NCI-H510A treated with DMSO at 0.1 percent for 48 hours (cell line): ENCODE measurements around the gene GRIA4.

Experiments used
- DNase-seq: peaks from one replicate; lab custom pipeline; 2025; lab: John Stamatoyannopoulos, UW

GRIA4 gene

GRCh38 chr11:105918600-105918999 is 308.7 kb downstream of the GRIA4 start:
- no peak for DNase-seq

- no peak for DNase-seq
Measured at GRCh38 chr11:105923252-105923651, 313.4 kb downstream of the GRIA4 start.

DNA sequence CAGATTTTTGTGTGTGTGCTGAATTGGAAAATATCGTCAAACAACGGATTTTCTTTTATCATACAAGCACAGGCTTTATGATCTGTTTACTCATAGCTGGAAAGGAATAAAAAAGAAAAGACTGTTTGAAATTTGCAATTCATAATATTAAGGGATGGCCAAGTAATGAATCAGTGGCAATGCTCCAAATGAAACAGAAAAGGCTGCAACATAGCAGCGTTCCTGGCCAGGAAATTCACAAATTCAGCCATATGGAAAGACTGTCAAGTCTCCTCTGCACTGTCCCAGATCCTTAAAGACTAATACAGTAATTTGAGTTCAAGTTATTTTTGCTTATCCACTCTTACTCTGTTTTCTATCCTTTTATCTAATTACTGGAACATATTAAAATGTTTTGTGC is 313.9 kb downstream of the GRIA4 start:
- DNase-seq: no peak

DNA sequence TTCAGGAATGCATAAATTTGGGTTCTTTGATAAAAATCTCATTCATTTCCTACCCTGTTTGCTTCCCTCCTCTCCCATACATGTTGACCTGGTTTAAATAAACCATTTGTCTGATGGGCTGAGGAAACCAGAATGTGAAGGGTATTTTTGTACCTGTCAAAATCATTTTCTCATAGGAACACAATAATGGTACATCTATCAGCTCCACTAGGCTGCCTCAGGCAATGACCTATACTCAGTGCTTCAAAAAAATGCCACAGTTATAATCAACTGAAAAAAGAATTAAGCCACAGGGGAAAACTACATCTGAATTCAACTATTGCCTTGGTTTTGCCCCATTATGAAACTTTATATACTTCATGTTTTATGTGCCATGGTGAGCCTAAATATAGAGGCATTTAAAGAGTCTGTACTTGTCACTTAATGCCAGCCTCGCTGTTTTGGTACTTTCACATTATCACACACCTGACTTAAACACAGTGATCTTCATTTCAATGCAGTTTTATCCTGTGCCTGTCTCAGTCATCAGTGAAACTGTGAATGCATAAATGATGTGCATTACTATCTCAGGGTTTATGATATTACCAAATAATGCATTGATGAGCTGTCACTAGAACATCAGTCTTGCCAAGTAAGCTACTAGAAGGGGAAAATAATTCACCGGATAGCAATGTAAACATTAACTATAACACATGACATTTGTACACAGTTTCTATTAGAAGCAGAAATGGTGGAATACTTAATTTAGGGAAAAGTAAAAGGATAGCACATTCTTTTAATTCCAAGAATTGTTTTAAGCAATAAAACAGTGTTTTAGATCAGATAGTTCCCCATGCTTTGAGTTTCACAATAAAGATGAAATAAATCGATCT is 319.4 kb downstream of the GRIA4 start:
- DNase-seq: no peak

- no peak for DNase-seq
Measured at GRCh38 chr11:105933695-105934094, 323.8 kb downstream of the GRIA4 start.

- peak; percentile 30 for DNase-seq
Measured at GRCh38 chr11:105935791-105936190, 325.9 kb downstream of the GRIA4 start.

GRCh38 chr11:105937331-105937730 is 327.5 kb downstream of the GRIA4 start:
- DNase-seq: peak; percentile 3

DNA sequence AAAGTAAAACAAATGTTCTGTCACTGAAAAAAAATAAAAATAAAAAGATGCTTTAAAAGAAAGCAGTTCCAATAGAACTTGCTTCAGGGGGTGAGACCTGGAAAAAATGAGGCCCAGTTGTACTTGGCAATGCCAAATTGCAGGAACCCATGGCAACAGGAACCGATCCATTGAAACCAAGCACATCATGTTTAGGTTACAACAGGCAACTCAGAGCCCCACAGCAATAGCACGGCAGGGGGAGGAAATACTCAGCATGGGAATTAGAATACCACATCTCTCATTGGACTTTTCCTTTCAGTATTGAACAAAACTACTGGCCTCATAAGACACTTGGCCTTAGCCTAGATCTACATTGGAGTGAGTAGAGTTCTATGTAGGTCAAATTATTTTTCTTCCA is 327.9 kb downstream of the GRIA4 start:
- no peak for DNase-seq

DNA sequence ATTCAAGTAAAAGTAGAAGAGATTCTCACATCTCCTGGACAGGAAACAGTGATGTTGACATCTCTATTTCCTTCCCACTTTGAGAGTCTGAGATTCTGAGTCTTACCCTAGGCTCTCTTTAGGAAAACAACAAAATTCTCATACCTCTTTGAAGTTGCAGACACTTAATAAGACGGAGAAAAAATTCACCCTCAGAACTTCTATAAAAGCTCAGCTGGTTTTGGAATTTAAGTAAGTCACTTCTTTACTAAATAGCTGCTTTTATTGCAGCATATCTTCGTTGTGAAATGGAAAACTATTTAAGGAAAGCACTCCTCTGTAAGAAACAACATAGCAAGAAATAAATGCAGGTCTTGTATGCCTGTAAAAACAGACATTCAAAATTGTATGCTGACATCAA is 333.0 kb downstream of the GRIA4 start:
- DNase-seq: no peak

DNA sequence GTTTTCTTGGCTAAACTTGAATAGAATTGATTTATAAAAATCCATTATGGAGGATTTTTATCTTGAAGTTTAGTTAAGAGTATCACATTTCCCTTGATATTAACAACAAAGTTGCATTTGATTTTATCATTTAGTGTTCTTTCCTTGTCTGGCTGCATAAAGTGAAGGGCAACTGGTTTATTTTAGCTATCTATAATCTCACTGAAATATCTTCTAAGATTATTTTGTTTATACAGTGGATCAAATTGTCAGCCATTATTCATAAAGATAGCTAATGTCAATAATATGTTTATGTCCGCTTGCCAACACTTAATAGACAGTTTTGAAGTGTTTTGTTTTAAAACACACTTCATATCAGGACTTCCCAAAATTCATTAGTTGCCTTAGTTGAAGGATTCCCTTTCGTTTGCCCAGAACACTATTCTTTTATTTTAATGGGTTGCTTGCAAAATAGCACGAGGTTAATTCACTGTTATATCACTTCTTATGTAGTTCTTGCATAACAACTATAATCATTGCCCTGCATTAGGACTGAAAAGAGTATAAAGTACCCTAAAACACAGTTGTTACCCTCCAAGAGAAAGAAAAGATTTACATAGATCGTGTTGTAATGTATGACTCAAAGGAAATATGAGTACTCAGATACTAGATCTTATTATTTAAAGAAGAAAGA is 339.2 kb downstream of the GRIA4 start:
- no peak for DNase-seq

- no peak for DNase-seq
Measured at GRCh38 chr11:105953886-105954285, 344.0 kb downstream of the GRIA4 start.

DNA sequence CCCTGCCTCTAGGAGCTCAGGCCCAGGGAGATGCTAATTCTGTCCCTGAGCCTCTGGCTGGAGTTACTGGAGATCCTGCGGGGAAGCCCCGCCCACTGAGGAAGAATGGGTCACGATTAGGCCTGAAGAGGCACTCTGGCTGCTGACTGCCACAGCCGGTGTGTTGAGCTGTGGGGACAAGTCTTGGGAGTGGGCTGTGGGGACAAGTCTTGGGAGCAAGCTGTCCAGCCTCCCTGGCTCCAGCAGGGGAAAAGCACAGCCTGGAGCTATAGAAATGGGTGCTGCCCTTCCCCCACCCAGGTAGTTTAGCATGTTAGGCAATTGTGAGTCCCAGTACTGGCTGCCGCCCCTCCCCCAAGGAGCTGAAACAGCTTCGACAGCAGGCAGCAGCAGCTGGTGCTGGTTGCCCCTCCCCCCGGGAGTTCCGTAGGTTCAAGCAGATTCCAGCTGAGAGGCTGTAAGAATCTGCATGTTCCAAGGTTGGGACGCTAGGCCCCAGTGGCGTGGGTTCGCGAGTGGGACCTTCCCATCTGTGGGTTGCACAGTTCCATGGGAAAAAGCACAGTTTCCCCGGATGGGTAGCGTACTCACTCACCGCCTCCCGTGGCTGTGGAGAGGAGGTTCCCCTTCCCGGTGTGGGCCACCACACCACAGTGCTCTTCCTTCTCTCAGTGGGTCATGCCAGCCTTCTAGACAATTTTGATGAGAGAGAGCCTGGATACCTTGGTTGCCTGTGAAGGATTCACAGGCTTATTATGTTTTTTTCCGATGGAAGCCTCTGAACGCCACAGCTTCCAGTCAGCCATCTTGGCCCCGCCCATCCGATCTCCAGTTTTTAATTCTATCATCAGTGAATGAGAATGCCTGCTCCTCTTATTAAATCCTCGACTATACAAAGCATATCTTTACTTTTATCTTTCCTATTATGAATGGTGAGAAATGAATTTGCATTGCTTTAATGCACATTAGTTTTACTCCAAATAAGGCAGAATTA is 350.7 kb downstream of the GRIA4 start:
- peak; percentile 71 for DNase-seq

DNA sequence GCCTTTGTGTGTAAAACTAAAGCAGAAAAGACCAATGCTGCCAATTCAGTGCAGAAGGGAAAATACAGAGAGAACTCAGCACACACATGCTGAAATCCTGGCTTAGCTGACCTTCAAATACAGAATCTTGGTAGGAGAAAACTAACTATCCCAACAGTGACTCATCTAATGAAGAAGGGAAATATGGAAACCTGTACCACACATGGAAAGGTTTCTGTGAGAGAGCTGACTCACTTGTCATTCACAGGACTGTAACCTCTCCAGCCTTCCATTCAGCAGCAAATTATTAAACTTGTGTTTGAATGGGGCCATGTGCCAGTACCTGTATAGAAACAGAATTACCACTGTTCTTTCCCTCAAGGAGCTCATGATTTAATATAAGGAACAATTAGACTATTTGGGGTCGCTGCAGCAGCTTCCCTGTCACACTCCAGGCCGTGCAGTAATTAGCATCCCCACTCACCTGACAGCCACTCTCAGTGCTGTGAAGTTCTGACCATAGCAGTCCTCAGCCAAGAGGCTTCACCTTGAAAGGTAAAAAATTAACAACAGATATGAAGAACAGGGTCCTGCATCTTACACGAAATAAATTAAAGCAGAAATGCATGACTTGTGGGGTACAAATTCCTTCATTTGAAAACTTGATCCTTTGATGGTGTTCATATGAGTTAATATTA is 358.3 kb downstream of the GRIA4 start:
- no peak for DNase-seq

- DNase-seq: no peak
Measured at GRCh38 chr11:105969756-105970155, 359.9 kb downstream of the GRIA4 start.

DNA sequence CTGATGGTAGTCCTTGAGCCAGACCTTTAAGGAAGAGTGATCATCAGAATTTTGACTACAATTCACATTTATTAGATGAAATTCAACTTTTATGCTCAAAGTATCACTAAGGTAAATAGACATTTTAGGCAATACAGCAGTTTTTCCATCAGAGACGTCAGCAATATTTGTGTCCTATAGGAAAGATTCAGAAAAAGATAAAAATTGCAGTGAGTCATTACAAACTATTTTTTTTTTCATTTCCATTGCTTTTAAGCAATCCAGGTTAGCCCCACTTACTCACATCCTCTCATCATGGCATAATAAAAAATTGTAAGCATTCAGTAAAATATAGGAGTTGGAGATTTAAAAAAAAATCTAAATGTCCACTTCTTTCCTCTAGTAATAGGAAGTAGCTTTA is 365.3 kb downstream of the GRIA4 start:
- DNase-seq: no peak

- DNase-seq: no peak
Measured at GRCh38 chr11:105979997-105980703, 370.3 kb downstream of the GRIA4 start.

DNA sequence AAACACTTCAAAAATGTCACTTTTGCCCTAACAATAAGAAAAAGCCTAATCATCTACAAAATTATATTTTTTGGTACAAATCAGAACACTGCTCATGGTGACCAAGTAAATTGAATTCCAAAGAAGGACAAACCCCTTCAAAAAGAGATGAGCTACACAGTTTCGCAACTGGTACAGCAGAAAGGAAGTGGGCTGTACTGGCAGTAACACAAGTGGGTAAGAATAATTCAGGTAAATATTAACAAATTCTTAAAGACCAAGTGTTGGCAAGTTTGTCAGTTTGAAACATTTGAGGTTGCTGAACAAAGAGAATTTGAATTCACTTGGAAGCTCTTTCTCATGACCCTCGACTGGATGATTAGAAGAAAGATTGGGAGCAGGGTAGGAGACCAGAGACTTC is 376.7 kb downstream of the GRIA4 start:
- DNase-seq: no peak

DNA sequence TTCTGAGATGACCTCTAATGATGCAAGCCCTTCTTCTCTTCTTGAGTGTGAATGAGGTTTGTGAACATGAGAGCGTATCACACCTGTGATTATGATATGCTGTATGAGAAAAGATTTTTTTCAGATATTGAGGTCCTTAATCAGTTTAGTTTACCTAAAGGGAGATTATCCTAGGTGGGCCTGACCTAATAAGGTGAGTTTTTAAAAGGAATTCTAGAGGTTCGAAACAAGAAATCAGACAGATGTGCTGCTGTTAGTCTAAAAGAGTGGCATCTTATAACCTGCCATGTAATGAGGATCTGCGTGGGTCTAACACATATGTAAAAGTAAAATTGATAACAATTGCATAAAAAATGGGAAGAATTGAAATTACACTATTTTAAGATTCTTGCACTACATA is 378.3 kb downstream of the GRIA4 start:
- no peak for DNase-seq

DNA sequence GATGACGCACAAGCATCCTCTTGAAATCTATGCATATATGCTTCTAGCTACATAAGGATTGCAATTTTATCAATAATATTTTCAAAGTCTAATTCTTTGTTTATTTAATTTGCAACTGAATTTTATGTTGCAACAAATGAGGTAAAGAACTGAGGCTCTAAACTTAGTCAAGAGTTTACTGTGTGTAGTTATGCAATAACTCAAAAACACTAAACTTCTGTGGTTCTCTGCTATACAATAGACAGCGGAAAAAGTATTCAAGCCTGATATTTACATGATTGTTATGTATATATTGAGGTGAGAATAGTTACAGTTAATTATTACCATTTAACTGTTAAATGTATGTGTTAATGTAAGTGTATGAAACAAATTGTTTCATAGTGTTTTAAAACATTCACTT is 379.3 kb downstream of the GRIA4 start:
- no peak for DNase-seq

- DNase-seq: no peak
Measured at GRCh38 chr11:105991888-105992287, 382.0 kb downstream of the GRIA4 start.
